Measurements from ENCODE around the gene MAD2L2.

The MAD2L2 gene

GRCh38 chr1:11648039-11648438, 32.9 kb downstream of the MAD2L2 start:
- TF ChIP-seq CTCF (conservative IDR thresholded peaks at IDR 0.05; ENCODE audit: low read depth), result no peak
- ChIA-PET POLR2A (ENCODE audit: low non-redundant PET) (no interaction called here), CTCF (interaction anchor here (0.7 to 1.3 kb wide), 4 partner anchors 71 to 788 kb away, joined by 3 read pairs; no protein-coding TSS in a partner anchor)
- no peak overlapping the region for H3K27ac ChIP-seq
- no peak for DNase-seq (ENCODE audit: low spot score)

- POLR2A ChIA-PET (ENCODE audit: low non-redundant PET), result interaction anchor here (0.5 kb wide), 1 partner anchor 11 kb away, joined by 3 read pairs; no protein-coding TSS in a partner anchor
- DNase-seq (ENCODE audit: low spot score), result no peak
- TF ChIP-seq CTCF (conservative IDR thresholded peaks at IDR 0.05; ENCODE audit: low read depth), result no peak
- CTCF ChIA-PET, result interaction anchor here (1.2 to 1.3 kb wide), 2 partner anchors 327 to 610 kb away, joined by 3 read pairs; no protein-coding TSS in a partner anchor
- H3K27ac ChIP-seq, result no peak overlapping the region
These were observed 33.6 kb downstream of the MAD2L2 start for GRCh38 chr1:11647333-11647732.

- CTCF ChIA-PET, result interaction anchor here (0.5 to 1.2 kb wide), 13 partner anchors 8 to 609 kb away, joined by 3 to 15 read pairs (median 3); partner anchors contain the start of genes FBXO2, FBXO44 and MTOR
These were observed 34.6 kb downstream of the MAD2L2 start for GRCh38 chr1:11646317-11646716.

GRCh38 chr1:11645670-11646265, 35.2 kb downstream of the MAD2L2 start:
- no peak overlapping the region for H3K27ac ChIP-seq
- CTCF ChIA-PET, result interaction anchor here (0.5 to 1.2 kb wide), 17 partner anchors 9 to 609 kb away, joined by 3 to 15 read pairs (median 3); partner anchors contain the start of genes FBXO2, FBXO44 and MTOR
- DNase-seq (ENCODE audit: low spot score), result peak; percentile 51
- TF ChIP-seq CTCF (conservative IDR thresholded peaks at IDR 0.05; ENCODE audit: low read depth), result peak; percentile 75
- POLR2A ChIA-PET (ENCODE audit: low non-redundant PET), result no interaction called here

More at GRCh38 chr1:11646317-11646716, 34.6 kb downstream of the MAD2L2 start:
- no peak for DNase-seq (ENCODE audit: low spot score)
- TF ChIP-seq CTCF (conservative IDR thresholded peaks at IDR 0.05; ENCODE audit: low read depth), result no peak
- H3K27ac ChIP-seq, result no peak overlapping the region
- POLR2A ChIA-PET (ENCODE audit: low non-redundant PET), result no interaction called here

- ChIA-PET POLR2A (ENCODE audit: low non-redundant PET) (no interaction called here), CTCF (interaction anchor here (0.7 to 4.7 kb wide), 7 partner anchors 99 to 608 kb away, joined by 3 to 19 read pairs (median 4); no protein-coding TSS in a partner anchor)
- no peak for DNase-seq (ENCODE audit: low spot score)
- no peak overlapping the region for H3K27ac ChIP-seq
- no peak for TF ChIP-seq CTCF (conservative IDR thresholded peaks at IDR 0.05; ENCODE audit: low read depth)
These were observed 35.7 kb downstream of the MAD2L2 start for GRCh38 chr1:11645270-11645669.

GRCh38 chr1:11643782-11644181, 37.2 kb downstream of the MAD2L2 start:
- DNase-seq (ENCODE audit: low spot score), result no peak
- H3K27ac ChIP-seq, result no peak overlapping the region
- ChIA-PET CTCF (interaction anchor here (0.6 to 4.7 kb wide), 6 partner anchors 17 to 606 kb away, joined by 3 to 19 read pairs (median 4); no protein-coding TSS in a partner anchor), POLR2A (ENCODE audit: low non-redundant PET) (no interaction called here)
- TF ChIP-seq CTCF (conservative IDR thresholded peaks at IDR 0.05; ENCODE audit: low read depth), result no peak

All from RWPE1 (cell line).